MM.1S (cell line): ENCODE measurements around the gene UFD1.

ENCODE experiments used
- EZH2 ChIP-seq: fragments of 300-600 bp; sonication (generic); optimal IDR thresholded peaks from 2 replicates; pipeline ENCODE3; 2017; ENCODE audit warnings: low read depth, mild to moderate bottlenecking, antibody characterized with exemption, low read length, mixed read lengths
- EZH2phosphoT487 ChIP-seq: fragments of 300-600 bp; sonication (generic); IDR thresholded peaks from 2 replicates; pipeline ENCODE4 v1.6.1; 2018; ENCODE audit warnings: antibody characterized with exemption, low read length
- TF ChIP-seq, protein P1 (sequence below): fragments of 300-600 bp; sonication (generic); IDR thresholded peaks from 2 replicates; pipeline ENCODE4 v1.5.1; 2016; ENCODE audit warnings: antibody characterized with exemption, low read length, mixed read lengths

DNA sequence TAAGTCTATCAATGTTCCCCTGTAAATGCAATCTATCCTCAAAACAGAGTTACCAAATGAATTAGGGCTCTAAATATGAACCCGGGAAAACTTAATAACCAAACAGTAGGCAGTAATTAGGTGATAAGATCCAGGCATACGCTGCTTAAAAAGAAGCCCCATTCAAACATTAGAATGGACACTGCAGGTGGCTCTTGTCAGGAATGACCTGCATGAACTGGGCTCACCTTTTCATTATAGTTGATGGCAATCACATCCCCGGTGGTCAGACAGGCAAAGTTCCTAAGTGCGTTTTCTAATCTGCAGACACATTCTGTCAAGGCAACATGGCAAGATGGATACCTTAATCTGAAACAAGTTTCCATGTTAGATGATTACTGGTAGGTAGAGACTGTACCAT is 14.0 kb downstream of the UFD1 start:
- TF ChIP-seq, protein P1, sequence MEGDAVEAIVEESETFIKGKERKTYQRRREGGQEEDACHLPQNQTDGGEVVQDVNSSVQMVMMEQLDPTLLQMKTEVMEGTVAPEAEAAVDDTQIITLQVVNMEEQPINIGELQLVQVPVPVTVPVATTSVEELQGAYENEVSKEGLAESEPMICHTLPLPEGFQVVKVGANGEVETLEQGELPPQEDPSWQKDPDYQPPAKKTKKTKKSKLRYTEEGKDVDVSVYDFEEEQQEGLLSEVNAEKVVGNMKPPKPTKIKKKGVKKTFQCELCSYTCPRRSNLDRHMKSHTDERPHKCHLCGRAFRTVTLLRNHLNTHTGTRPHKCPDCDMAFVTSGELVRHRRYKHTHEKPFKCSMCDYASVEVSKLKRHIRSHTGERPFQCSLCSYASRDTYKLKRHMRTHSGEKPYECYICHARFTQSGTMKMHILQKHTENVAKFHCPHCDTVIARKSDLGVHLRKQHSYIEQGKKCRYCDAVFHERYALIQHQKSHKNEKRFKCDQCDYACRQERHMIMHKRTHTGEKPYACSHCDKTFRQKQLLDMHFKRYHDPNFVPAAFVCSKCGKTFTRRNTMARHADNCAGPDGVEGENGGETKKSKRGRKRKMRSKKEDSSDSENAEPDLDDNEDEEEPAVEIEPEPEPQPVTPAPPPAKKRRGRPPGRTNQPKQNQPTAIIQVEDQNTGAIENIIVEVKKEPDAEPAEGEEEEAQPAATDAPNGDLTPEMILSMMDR = no peak
- TF ChIP-seq EZH2phosphoT487 = no peak
- no peak for TF ChIP-seq EZH2
